GM18873 (cell line): ENCODE measurements around the gene TAF12.
"Not testable (repeated sequence)": the region's sequence is repeated elsewhere in the genome, so short reads cannot be mapped to it uniquely, and the experiment has no call there.

Experiments used
- ATAC-seq: cut with Tn5 transposase; IDR thresholded peaks from one replicate; pipeline ENCODE4 v1.9.1; 2021; ENCODE audit warnings: mild to moderate bottlenecking, moderate library complexity, moderate number of reproducible peaks; ENCODE audit not compliant: unreplicated experiment, low FRiP score

The TAF12 gene

DNA sequence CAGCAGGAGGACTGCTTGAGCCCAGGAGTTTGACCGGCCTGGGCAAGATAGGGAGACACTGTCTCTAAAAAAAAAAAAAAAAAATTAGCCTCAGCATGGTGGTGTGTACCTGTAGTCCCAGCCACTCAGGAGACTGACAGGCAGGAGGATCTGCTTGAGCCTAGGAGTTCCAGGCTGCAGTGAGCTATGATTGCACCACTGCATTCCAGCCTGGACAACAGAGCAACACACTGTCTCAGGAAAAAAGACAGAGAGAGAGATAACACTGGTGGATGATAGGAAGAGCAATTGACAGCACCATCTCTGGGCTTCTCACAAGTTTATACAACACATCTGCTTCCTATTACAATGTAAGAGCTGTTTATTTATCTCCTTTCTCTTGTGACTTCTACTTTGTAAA, 3.2 kb upstream of the TAF12 start:
- no peak for ATAC-seq

DNA sequence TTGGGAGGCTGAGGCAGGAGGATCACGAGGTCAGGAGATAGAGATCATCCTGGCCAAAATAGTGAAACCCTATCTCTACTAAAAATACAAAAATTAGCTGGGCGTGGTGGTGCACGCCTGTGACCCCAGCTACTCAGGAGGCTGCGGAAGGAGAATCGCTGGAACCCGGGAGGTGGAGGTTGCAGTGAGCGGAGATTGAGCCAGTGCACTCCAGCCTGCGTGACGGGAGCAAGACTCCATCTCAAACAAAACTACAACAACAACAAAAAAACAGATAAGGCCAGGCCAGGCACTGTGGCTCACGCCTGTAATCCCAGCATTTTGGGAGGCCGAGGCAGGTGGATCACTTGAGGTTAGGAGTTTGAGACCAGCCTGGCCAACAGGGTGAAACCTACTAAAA, 2.5 kb upstream of the TAF12 start:
- not testable (repeated sequence) for ATAC-seq

DNA sequence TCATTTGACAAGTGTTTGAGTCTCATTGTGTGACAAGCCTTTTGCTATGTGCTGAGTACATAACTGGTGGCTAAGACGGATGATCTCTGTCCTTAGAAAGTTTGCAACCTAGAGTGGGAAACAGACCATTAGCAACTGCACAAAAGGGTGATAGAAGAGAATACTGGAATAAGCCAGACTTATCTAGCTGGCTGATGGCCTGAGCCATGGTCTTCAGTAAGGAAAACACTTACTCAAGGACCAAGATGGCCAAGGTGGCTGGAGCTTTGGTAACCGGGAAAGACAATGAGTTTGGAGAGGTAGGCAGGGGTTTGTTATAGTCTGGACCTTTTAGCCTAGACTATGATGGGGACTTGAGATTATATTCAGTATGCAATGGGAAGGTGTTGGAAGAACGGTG, 1.6 kb upstream of the TAF12 start:
- ATAC-seq, result no peak

DNA sequence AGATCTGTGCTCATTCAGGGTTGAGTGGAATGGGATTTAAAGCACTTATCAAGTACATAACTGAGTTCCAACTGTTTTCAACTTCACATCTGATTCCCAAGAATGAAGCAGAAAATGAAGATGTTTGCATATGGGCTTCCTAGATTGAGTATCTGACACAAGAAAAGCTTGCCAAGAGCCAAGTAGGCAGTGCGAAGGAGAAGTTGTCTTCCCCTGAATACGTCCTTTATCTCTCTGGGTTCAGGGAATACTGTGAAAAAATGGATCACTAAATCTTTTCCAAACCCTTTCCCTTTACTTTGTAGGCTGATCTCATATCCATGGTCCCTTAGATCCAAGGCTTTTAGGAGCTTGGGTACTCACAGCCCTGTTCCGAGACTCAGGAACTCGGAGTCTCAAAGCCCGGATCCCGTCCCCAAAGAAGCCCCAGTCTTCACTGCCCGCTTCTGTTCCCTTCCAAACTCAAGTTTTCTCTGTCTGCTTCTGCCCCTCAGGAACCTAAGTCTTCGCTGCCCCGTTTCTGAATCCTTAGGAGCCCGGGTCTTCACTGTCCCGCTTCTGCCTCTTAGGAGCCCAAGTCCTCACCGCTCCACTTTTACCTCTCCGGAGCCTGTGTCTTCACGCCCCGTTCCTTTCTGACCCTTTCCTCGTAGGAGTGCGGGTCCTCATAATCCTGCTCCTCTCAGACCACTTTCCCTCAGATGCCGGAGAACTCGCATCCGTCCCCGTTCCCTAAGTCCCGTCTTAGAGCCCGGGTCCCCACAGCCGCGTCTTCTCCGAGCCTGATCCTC, 616 bp downstream of the TAF12 start:
- no peak for ATAC-seq

DNA sequence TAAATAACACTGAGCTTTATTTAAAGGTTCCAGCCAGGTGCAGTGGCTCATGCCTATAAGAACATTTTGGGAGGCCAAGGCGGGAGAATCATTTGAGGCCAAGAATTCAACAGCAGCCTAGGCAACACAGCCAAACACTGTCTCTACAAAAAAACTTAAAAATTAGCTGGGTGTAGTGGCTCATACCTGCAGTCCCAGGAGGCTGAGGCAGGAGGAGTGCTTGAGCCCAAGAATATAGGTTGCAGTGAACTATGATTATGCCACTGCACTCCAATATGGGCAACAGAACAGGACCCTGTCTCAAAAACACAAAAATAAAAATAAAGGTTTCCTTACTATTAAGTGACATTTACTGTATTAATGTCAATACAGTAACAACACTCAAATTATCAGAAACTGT, 2.1 kb downstream of the TAF12 start:
- ATAC-seq, result no peak

DNA sequence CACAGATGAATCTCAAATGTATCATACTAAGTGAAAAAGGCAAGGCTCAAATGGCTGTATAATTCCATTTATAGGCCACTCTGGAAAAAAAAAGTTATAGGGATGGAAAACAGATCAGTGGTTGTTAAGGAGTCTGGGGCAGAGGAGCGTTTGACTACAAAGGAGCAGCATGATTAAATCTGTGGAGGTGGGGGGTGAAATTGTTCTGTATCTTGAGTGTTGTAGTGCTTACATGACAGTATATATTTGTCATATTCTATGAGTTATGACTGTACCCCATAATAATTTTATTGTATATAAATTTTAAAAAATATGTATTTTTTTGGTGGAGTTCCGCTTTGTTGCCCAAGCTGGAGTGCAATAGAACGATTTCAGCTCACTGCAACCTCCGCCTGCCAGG, 10.3 kb downstream of the TAF12 start:
- ATAC-seq, result no peak

DNA sequence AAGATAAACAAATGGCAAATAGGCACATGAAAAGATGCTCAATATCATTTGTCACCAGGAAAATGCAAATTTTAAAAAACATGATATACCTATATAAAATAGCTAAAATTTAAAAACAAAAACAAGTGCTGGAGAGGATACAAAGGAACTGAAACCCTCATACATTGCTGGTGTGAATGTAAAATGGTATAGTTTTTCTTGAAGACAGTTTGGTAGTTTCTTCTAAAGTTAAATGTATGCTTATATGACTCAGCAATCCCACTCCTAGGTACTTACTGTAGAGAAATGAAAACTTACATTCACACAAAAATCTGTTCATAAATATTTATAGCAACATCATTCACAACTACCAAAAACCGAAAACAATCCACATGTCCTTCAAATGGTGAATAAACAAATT, 11.2 kb downstream of the TAF12 start:
- no peak for ATAC-seq

DNA sequence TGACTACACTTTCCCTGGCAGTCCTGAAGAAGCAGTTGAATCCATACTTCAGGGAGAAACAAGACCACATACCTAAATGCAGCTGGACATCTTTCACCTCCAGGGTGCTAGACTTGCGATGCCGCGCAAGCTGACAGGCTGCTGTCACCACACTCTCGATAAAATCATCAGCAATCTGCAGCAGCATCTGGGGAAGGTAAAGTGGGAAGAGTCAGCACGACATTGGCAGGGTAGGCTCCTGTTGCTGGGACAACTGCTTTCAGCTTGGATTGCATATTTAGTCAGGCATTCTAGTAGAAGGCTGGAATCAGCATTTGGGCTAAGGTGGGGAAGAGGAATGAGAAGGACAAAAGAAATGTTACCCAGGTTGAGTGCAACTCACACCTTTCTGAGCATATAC, 29.7 kb downstream of the TAF12 start:
- ATAC-seq, result no peak

DNA sequence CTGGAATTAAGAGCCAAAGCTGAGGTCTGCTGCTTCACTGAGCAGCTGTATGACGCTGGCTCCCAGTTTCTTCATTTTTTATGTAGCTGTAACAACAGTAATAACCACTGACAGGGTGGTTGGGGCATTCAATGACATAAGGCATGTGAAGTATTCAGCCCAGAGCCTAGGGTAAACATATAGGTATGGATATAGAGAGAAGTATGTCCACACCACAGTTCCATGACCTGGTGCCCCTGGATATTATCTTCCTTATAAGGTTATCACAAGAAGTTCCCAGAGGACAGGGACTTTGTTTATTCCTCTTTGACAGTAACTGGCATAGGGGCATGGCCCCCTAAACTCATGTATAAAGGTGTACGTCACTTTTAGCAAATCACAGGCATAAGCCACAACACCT, 36.1 kb downstream of the TAF12 start:
- ATAC-seq, result no peak

DNA sequence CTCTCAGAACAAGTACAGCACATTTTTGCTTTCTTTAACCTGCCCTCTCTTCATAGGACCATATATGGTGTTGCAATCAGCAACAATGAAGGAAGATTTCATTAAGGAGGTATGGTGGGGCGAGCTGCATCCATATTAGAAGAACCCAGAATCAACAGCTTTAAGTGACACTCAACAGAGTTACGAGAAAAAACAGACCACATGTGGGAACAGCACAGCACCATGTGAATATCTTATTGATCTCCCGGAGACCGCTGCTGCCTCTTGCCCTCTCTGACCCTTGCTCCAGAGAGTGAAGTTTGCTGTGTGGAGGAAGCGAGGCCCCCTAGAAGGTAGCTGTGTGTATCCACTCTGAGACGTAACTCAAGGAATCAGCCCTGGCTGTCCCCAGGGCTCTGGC, 37.9 kb downstream of the TAF12 start:
- no peak for ATAC-seq

DNA sequence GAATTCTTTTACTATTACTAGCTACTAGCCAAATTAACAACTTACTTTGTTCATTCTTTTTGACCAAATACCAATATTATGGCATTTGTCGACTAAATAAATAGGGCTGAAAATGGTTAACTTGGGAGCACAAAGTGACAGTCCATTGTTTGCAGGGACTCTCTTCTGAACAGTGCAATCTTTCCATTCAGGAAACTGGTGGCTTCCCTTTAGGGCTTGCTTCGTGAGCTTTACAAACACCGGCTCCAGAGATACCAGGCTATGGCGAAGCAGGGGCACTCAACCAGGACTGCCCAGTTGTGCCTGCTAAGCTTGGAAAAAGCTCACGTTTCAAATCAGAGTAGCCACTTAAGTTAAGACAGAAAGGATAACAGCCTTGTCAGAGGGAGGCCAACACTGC, 38.5 kb downstream of the TAF12 start:
- ATAC-seq, result no peak

DNA sequence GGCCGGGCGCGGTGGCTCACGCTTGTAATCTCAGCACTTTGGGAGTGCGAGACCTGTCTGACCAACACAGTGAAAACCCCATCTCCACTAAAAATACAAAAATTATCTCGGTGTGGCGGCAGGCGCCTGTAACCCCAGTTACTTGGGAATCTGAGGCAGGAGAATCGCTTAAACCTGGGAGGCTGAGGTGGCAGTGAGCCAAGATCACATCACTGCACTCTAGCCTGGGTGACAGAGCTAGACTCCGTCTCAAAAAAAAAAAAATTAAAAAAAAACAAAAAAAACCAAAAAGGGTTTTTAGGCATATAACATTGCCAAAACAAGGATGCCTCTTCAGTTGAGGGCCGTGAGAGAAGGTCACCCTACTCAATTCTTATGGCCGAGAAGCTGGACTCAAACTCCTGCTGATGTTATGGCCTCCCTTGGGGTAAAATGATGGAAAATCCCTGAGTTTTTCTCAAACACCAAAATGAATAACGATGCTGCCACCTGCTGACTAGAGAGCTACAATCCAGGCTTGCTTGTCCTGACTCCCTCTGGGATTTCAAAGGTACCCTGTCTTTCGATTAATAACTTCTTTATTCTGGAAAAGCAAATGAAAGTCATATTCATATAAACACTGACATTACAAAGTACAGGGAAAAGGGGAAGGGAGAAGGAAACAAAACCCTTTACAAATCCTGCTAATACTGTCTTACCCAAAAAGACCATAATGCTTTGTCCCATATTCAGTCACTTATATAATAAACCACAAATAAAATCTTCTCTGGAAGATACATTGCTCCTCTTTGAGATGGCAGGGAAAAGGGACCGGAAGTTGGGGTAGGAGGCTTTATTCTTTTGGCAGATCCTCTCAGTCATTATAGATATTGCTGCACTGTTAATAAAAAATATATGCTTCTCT, 40.1 kb downstream of the TAF12 start:
- no peak for ATAC-seq

DNA sequence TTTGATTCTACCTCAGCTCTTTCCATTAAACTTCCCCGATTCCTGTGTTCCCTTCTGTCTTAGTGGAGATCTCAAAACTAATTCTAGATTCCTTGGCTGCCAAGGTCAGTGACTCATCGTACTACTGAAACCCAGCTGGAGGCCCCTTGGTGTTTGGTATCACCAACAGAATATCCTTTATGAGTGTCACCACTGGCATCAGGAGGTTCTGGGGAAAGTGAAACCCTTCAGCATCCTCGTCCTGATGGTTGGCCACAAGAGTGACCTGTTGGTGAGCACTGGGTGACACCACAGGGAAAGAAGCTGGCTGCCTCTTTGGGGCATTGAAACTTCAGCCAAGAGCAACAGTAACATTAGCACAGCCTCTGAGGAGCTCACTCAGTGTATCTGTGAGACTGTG, 41.2 kb downstream of the TAF12 start:
- no peak for ATAC-seq

DNA sequence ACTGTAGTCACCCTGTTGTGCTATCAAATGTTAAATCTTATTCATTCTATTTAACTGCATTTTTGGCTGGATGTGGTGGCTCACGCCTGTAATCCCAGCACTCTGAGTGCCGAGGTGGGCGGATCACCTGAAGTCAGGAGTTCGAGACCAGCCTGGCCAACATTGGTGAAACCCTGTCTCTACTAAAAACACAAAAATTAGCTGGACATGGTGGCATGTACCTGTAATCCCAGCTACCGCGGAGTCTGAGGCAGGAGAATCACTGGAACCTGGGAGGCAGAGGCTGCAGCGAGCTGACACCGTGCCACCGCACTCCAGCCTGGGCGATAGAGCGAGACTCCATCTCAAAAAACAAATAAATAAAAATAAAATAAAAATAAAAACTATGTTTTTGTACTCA, 46.6 kb downstream of the TAF12 start:
- ATAC-seq, result not testable (repeated sequence)

DNA sequence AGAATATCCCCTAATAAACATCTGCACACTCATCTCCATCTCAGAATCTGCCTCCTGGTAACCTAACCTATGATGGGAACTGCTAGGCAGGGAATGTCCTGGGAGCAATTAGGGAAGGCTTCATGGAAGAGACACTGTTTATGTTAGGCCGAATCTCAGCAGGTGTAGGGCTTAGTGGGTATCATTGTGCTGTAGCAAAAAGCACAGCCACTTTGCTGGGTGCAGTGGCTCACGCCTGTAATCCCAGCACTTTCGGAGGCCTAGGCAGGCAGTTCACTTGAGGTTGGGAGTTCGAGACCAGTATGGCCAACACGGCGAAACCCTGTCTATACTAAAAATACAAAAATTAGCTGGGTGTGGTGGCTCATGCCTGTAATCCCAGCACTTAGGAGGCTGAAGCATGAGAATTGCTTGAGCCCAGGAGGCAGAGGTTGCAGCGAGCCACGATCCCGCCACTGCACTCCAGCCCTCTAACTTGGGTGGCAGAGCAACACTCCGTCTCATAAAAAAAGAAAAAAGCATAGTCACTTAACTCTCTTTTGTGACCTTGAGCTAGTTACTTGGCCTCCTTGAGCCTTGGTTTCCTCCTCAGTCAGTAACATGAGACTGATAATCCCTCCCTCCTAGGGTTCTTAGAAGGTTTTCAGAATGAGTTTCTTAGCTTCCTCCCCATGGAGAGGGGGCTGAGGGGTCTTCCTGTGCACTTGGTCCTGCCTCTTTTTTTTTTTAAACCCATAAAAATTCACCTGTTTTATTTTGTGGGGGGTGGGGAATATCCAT, 47.3 kb downstream of the TAF12 start:
- ATAC-seq, result no peak

DNA sequence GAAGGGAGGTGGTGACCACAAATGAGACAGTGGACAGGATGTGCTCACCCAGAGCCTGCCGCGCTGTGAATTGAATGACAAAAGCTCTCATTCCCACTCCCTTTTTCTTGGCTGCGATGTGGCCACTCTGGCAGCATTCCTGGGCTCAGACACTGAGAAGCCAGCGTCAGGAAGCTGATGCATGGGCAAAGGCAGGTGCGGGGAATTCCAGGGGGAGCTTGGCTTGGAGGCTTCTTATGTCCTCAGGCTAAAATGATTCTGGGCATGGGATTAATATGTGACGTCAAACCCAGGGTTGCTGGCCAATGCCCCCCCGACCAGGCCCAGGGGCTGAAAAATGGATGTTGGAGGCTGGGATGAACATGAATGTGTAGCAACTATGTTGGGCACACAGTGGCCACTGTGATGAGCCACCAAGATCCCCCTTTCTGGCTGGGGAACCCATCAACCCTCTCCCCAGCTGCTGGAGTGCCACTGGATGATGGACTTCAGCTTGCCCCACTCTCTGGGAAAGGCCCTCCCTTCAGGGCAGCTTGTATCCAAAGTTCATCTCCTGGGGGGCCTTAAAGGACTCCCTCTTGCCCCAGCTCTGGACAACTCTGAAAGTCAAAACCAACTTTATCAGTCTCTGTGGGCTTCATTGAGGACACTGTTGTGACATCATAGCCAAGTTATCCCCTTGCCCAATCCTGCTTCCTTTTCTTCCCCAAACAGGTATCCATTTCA, 48.0 kb downstream of the TAF12 start:
- not testable (repeated sequence) for ATAC-seq

DNA sequence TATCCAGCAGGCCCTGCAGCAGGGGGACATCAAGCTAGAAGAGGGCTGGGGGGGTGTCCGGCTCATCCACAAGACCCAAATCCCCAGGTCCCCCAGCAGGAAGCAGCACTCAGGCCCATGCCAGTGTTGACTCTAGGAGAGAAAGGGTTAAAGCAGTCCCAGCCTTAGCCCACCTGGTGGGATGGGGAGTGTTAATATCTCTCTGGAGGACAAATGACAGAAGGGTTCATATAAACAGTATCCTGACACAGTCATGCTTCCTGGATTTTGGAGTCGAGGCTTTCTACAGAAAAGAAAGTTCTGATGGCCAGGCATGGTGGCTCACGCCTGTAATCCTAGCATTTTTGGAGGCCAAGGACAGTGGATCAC, 48.9 kb downstream of the TAF12 start:
- ATAC-seq, result not testable (repeated sequence)

DNA sequence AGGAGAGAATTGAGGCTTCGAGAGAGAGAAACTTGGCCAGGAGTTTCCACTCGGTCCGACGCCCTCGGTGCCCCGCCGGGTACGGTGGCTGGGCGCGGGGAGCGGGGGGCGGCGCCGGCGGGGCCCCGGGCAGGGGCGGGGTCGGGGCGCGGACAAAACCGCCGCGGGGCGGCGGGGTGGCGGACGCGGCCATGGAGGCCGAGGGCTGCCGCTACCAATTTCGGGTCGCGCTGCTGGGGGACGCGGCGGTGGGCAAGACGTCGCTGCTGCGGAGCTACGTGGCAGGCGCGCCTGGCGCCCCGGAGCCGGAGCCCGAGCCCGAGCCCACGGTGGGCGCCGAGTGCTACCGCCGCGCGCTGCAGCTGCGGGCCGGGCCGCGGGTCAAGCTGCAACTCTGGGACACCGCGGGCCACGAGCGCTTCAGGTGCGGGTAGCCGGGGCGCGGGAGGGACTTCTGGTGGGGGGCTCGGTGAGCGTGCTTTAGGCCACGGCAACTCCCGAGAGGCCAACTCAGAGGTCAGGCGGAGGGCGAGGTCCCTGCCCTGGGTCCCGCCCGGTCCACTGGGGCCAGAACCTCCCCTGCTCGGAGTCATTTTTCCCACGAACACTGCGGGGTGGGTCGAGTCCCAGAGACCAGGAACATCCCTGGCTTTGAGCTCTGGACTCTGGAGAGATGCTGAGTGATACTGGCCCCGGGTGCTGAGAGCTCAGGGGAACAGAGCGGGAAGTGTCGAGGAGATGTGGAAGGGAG, 50.4 kb downstream of the TAF12 start:
- ATAC-seq, result no peak

DNA sequence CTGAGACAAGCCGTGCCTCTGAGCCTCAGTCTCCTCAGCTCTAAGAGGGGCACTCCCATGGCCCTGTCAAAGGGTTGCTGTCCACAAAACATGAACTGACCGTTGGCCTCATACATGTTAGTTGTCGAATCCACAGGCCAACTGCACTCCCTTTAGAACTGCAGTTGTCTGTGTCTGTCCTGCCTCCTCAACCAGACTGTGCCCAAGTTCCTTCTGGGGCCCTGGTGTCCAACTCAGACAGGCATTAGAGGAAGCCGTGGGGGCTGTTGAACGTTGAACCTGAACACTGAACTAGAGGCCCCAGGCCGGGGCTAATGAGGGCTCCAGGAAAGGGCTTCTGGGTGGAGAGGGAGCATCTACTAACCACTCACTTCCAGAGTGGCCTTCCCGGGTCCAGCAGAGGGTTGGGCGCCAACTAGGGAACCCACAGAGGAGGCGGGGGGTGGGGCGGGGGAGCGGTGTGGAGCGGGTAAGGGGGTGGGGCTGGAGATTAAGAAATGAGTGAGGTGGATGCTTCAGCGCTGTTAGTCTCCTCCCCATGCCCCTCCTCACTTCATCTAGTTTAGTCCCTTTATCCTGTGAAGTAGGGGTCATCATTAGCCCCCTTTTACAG, 51.1 kb downstream of the TAF12 start, which contains the start of gene RAB42:
Gene RAB42 (plus strand): TSS at position 558 of the 613 bp plus-strand sequence. CDS start 247 bp downstream, outside the sequence.
- no peak for ATAC-seq
